Fibroblast of lung (primary cell): ENCODE results near the gene MAML3. TPM values are rescaled to one million over a fixed set of nuclear protein-coding genes. Genes with fewer than 3 reads are reported as not detected.

ENCODE experiments used
- DNase-seq, 2 donors: peaks; one replicate each; pipeline versions ENCODE4 v3.0.0 to v3.0.0-alpha.2; 2010; ENCODE audit warnings: low read depth in 2 of 2
- H2AFZ ChIP-seq: 2 replicates; pipeline ENCODE4 v1.5.1; 2012; ENCODE audit warnings: low read length, control low read depth, inconsistent platforms
- H3K27ac ChIP-seq: 2 replicates; pipeline ENCODE4 v1.5.1; 2011; ENCODE audit warnings: low read length, control low read depth; ENCODE audit not compliant: insufficient read depth
- H3K27me3 ChIP-seq: 2 replicates; pipeline ENCODE4 v1.5.1; 2011; ENCODE audit warnings: mild to moderate bottlenecking, low read length; ENCODE audit not compliant: control insufficient read depth, insufficient read depth
- H3K36me3 ChIP-seq: 2 replicates; pipeline ENCODE4 v1.5.1; 2011; ENCODE audit warnings: low read length; ENCODE audit not compliant: control insufficient read depth, insufficient read depth
- H3K4me1 ChIP-seq: 2 replicates; pipeline ENCODE4 v1.5.1; 2011; ENCODE audit warnings: low read length; ENCODE audit not compliant: control insufficient read depth, insufficient read depth; ENCODE audit errors: extremely low read depth
- H3K4me2 ChIP-seq: 2 replicates; pipeline ENCODE4 v1.5.1; 2011; ENCODE audit warnings: low read length, control low read depth; ENCODE audit not compliant: insufficient read depth; ENCODE audit errors: extremely low read depth
- H3K4me3 ChIP-seq, 4 experiments: fragments of 200-600 bp in 1 of 4; sonication (generic) in 1 of 4; replicated peaks in 1 of 4; 2 replicates each; pipeline ENCODE4 v1.5.1; 2011 to 2016; ENCODE audit warnings: low read length in 4 of 4, low read depth in 3 of 4, mild to moderate bottlenecking in 3 of 4, control low read depth in 2 of 4, inconsistent platforms in 1 of 4, mixed read lengths in 1 of 4; ENCODE audit not compliant: insufficient read depth in 1 of 4; ENCODE audit errors: control extremely low read depth in 1 of 4
- H3K79me2 ChIP-seq: 2 replicates; pipeline ENCODE4 v1.5.1; 2012; ENCODE audit warnings: mild to moderate bottlenecking, low read length, inconsistent platforms; ENCODE audit not compliant: control insufficient read depth, insufficient read depth
- H3K9ac ChIP-seq: 2 replicates; pipeline ENCODE4 v1.5.1; 2011; ENCODE audit warnings: mild to moderate bottlenecking, low read length, control low read depth; ENCODE audit not compliant: insufficient read depth
- H3K9me3 ChIP-seq: 2 replicates; pipeline ENCODE4 v1.5.1; 2012; ENCODE audit warnings: low read depth, low read length; ENCODE audit not compliant: control insufficient read depth, insufficient read depth
- H4K20me1 ChIP-seq: 2 replicates; pipeline ENCODE4 v1.5.1; 2011; ENCODE audit warnings: low read length; ENCODE audit not compliant: control insufficient read depth, insufficient read depth; ENCODE audit errors: extremely low read depth
- CTCF ChIP-seq, 2 donors: IDR thresholded peaks in 1 of 2; conservative IDR thresholded peaks in 1 of 2; 1 replicate in 1 of 2; 2 replicates in 1 of 2; pipeline ENCODE4 v1.5.1; 2011 to 2012; ENCODE audit warnings: low read length in 2 of 2, control low read depth in 1 of 2, inconsistent platforms in 1 of 2, low read depth in 1 of 2, mild to moderate bottlenecking in 1 of 2
- EZH2 ChIP-seq: IDR thresholded peaks from 2 replicates; pipeline ENCODE4 v1.5.1; 2012; ENCODE audit warnings: low read length, control low read depth, mild to moderate bottlenecking; ENCODE audit errors: missing control alignments
- polyA plus RNA-seq, 2 donors: library from polyadenylated mRNA; depleted of rRNA in 1 of 2; stranded (reverse) in 1 of 2; unstranded in 1 of 2; fragments of >200 nt; gene quantifications; 2 replicates each; pipeline ENCODE4 v1.2.1, GENCODE V29; 2011 to 2012; ENCODE audit warnings: missing spikeins in 1 of 2
- total RNA-seq: library from RNA; depleted of rRNA; stranded (reverse); fragments of >200 nt; gene quantifications from 2 replicates; pipeline ENCODE4 v1.2.1, GENCODE V29; 2014

MAML3 gene
- total and polyA plus RNA-seq, 2 donors (not counting 1 experiment from before 2014, with no cell fraction given), result 2.0 to 2.8 TPM

GRCh38 chr4:139912445-139912844, 241.5 kb downstream of the MAML3 start:
- H3K79me2 ChIP-seq, result no peaks in the 10 kb centered on the region
- no peaks in the 10 kb centered on the region for H3K36me3 ChIP-seq
- no peak overlapping the region for H3K4me3 ChIP-seq
- DNase-seq, result peak in 1 of 2 donors; percentile 61
- H3K9ac ChIP-seq, result no peak overlapping the region
- H3K4me1 ChIP-seq, result peaks cover 8% of the 10 kb centered on the region
- H4K20me1 ChIP-seq, result no peaks in the 10 kb centered on the region
- no peak overlapping the region for H2AFZ ChIP-seq
- H3K9me3 ChIP-seq, result no peaks in the 10 kb centered on the region
- no peak overlapping the region for H3K4me2 ChIP-seq
- H3K27me3 ChIP-seq, result no peaks in the 10 kb centered on the region
- no peak overlapping the region for H3K27ac ChIP-seq
- TF ChIP-seq CTCF (conservative IDR thresholded peaks at IDR 0.05 in 1 of 2, IDR thresholded peaks at IDR 0.05 in 1 of 2; ENCODE audit: low read depth in 1 of 2, low read length in 2 of 2), result no peak

- Histone ChIP-seq H2AFZ (no peak overlapping the region), H3K27me3 (no peaks in the 10 kb centered on the region), H3K4me3 (no peak overlapping the region), H3K4me1 (peaks cover 8% of the 10 kb centered on the region), H3K27ac (no peak overlapping the region), H3K79me2 (no peaks in the 10 kb centered on the region), H3K36me3 (no peaks in the 10 kb centered on the region), H3K9me3 (no peaks in the 10 kb centered on the region), H3K9ac (no peak overlapping the region), H4K20me1 (no peaks in the 10 kb centered on the region), H3K4me2 (no peak overlapping the region)
- peak in 1 of 2 donors; percentile 40 for DNase-seq
- no peak for TF ChIP-seq CTCF (conservative IDR thresholded peaks at IDR 0.05 in 1 of 2, IDR thresholded peaks at IDR 0.05 in 1 of 2; ENCODE audit: low read depth in 1 of 2, low read length in 2 of 2)
- no peak for TF ChIP-seq EZH2
Measured at GRCh38 chr4:139910106-139910505, 243.9 kb downstream of the MAML3 start.

DNA sequence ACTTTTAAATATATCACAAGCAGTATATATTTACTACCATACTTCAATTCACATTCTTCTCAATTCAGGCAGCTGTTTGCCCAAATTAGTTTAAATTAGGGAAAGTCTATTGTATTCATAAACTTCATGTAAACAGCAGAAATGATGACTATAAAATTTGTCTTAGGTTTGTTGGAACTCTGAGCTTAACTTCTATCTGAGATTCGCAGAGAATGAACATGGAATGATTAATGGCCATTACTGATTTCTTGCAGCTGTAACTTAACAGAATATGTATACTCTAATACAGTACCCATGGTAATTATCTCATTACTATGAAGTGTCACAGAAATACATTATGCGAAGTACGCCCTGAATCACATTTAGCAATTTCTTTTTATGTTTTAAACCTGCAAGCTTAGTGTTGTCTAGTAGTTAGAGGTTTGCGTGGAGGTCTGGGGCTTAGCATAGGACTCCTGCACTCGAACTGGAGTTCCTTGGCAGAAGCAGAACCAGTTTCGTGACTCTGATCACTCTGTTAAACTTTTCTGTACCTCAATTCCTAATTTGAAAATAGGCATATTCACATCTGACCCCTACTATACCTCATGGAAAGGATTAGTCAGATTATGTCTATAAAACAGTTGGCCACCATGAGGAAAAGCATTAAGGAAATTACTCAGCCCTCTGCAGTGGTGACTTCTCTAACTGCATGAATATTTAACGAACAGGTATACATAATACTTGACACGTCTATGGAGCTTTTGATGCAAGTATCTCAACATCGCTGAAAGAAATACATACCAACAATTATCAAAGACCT, 245.1 kb downstream of the MAML3 start:
- no peak overlapping the region for H3K4me3 ChIP-seq
- H3K9me3 ChIP-seq, result no peaks in the 10 kb centered on the region
- H3K36me3 ChIP-seq, result no peaks in the 10 kb centered on the region
- H2AFZ ChIP-seq, result no peak overlapping the region
- H3K27me3 ChIP-seq, result no peaks in the 10 kb centered on the region
- H3K4me1 ChIP-seq, result peaks cover 4% of the 10 kb centered on the region
- DNase-seq, result no peak
- H3K9ac ChIP-seq, result no peak overlapping the region
- H3K27ac ChIP-seq, result no peak overlapping the region
- no peaks in the 10 kb centered on the region for H3K79me2 ChIP-seq
- TF ChIP-seq EZH2 (no peak), CTCF (conservative IDR thresholded peaks at IDR 0.05 in 1 of 2, IDR thresholded peaks at IDR 0.05 in 1 of 2; ENCODE audit: low read depth in 1 of 2, low read length in 2 of 2) (no peak)
- H3K4me2 ChIP-seq, result no peak overlapping the region
- H4K20me1 ChIP-seq, result no peaks in the 10 kb centered on the region
